ENCODE results near the gene SCIN. TPM values are rescaled to one million over a fixed set of nuclear protein-coding genes. Genes with fewer than 3 reads are reported as not detected.

The SCIN gene
- total RNA-seq, 3 donors from 2014 or later = 0.96 to 4.7 (median 1.3) TPM

DNA sequence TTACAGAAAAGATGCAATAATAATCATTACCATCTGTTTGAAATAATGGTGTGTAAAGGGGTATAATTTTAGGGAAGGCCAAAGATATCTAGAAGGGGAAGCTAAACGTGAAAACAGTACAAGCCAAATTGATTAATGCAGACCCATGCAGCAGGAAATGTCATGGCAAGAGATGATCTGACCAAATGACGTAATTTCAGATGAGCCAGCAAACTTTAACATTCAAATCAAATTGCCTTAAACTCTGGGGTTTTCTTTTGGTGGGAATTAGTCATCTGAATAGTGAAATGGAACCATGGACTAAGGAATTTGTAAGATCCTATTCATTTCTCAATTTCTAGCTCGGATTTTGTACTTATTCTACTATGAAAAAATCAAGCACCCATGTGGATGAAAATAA is 21.4 kb upstream of the SCIN start:
- intact Hi-C loops (cut with DNase I; ENCODE audit: low total_unique reads) = no loop called here
- Histone ChIP-seq H3K4me3 (no peak overlapping the region), H3K27me3 (no peaks in the 10 kb centered on the region), H3K36me3 (no peaks in the 10 kb centered on the region), H3K4me1 (no peaks in the 10 kb centered on the region), H3K27ac (no peak overlapping the region), H3K9me3 (no peaks in the 10 kb centered on the region)
- TF ChIP-seq POLR2A (IDR thresholded peaks at IDR 0.05) (no peak), POLR2AphosphoS5 (IDR thresholded peaks at IDR 0.05) (no peak)
- TF ChIP-seq, protein P1, sequence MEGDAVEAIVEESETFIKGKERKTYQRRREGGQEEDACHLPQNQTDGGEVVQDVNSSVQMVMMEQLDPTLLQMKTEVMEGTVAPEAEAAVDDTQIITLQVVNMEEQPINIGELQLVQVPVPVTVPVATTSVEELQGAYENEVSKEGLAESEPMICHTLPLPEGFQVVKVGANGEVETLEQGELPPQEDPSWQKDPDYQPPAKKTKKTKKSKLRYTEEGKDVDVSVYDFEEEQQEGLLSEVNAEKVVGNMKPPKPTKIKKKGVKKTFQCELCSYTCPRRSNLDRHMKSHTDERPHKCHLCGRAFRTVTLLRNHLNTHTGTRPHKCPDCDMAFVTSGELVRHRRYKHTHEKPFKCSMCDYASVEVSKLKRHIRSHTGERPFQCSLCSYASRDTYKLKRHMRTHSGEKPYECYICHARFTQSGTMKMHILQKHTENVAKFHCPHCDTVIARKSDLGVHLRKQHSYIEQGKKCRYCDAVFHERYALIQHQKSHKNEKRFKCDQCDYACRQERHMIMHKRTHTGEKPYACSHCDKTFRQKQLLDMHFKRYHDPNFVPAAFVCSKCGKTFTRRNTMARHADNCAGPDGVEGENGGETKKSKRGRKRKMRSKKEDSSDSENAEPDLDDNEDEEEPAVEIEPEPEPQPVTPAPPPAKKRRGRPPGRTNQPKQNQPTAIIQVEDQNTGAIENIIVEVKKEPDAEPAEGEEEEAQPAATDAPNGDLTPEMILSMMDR (IDR thresholded peaks at IDR 0.05) = no peak
- no peak for DNase-seq (ENCODE audit: low spot score in 2 of 2)

DNA sequence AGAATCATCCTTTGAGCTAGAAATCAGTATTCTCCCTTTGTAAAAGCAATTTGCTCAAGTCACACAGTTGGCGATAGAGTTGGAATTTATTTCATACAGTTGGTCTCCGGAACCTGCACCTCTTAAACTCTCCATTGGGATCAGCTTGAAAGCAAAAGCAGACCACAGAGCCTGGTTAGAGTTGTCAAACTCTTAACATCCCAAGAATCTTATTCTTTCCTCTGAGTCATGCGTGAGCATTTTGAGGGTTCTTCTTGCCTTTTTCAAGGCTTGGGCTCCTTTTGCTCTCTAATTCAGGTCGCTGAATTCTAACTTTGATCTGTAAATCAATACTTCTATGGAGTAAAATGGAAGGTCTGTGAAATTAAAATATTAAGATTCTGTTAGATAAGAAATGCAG is 19.6 kb upstream of the SCIN start:
- no peak overlapping the region for H3K27ac ChIP-seq
- no peaks in the 10 kb centered on the region for H3K27me3 ChIP-seq
- no peaks in the 10 kb centered on the region for H3K36me3 ChIP-seq
- no peak overlapping the region for H3K4me3 ChIP-seq
- intact Hi-C loops (cut with DNase I; ENCODE audit: low total_unique reads) = no loop called here
- no peaks in the 10 kb centered on the region for H3K4me1 ChIP-seq
- no peaks in the 10 kb centered on the region for H3K9me3 ChIP-seq
- TF ChIP-seq POLR2AphosphoS5 (IDR thresholded peaks at IDR 0.05) = no peak
- no peak for TF ChIP-seq POLR2A (IDR thresholded peaks at IDR 0.05)
- TF ChIP-seq, protein P1 (IDR thresholded peaks at IDR 0.05) = no peak
- no peak for DNase-seq (ENCODE audit: low spot score in 2 of 2)

DNA sequence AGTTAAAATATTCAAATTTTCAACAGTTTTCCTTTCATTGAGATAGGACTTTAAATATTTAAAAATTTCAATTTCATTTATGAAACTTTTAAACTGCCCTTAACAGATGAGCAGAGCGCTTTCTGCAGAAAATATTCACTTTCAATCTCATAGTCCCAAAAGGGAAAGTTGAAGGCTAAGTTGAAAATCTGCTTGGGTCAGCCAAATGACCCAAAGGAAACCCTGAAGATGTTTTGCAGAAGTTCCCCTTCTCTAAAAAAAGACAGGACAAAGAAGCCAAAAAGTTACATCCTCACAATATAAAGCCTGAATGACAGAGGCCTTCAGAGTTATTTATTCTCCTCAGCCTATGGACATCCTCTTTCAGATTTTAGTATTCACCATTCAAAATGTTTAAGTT is 17.6 kb upstream of the SCIN start:
- TF ChIP-seq, protein P1 (IDR thresholded peaks at IDR 0.05) = no peak
- no peak for TF ChIP-seq POLR2AphosphoS5 (IDR thresholded peaks at IDR 0.05)
- no peak for TF ChIP-seq POLR2A (IDR thresholded peaks at IDR 0.05)
- Histone ChIP-seq H3K4me3 (no peak overlapping the region), H3K9me3 (no peaks in the 10 kb centered on the region), H3K4me1 (no peaks in the 10 kb centered on the region), H3K27me3 (no peaks in the 10 kb centered on the region), H3K36me3 (no peaks in the 10 kb centered on the region), H3K27ac (no peak overlapping the region)
- DNase-seq (ENCODE audit: low spot score in 2 of 2) = no peak
- intact Hi-C loops (cut with DNase I; ENCODE audit: low total_unique reads) = no loop called here

DNA sequence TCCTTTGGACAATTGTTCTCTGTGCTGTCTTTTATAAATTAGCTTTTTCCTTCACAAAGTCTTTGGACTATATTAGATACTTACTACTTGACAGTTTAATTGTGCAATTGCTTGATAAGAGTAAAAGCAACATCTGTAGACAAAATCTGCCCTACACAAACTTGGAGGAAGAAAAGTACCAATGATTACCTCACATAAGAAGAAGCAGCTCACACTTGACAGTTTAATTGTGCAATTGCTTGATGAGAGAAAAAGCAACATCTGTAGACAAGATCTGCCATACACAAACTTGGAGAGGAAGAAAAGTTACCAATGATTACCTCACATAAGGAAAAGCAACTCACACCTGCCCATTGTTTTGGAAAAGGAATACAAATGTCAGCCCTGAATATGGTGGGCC is 17.1 kb upstream of the SCIN start:
- H3K4me1 ChIP-seq = no peaks in the 10 kb centered on the region
- H3K36me3 ChIP-seq = no peaks in the 10 kb centered on the region
- intact Hi-C loops (cut with DNase I; ENCODE audit: low total_unique reads) = no loop called here
- H3K4me3 ChIP-seq = no peak overlapping the region
- TF ChIP-seq, protein P1 (IDR thresholded peaks at IDR 0.05) = no peak
- TF ChIP-seq POLR2AphosphoS5 (IDR thresholded peaks at IDR 0.05) (no peak), POLR2A (IDR thresholded peaks at IDR 0.05) (no peak)
- no peaks in the 10 kb centered on the region for H3K9me3 ChIP-seq
- H3K27ac ChIP-seq = no peak overlapping the region
- DNase-seq (ENCODE audit: low spot score in 2 of 2) = no peak
- no peaks in the 10 kb centered on the region for H3K27me3 ChIP-seq

DNA sequence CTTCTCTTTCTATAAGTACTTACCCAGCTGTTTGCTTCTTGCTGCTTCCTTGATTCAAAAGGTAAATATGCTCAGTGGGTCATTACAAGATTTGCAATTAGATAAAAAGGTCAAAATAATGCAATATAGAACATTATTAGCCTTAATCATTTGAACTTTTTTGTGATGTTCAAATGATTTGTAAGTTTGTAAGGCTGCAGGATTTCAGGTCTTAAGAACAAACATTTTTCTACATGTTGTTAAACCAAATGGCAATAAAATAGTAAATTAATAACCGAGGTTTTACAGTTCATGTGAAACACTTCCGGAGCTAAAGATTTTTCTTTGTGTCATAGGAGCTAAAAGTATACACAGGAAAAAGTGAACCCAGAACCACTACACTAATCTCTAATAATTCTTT is 16.2 kb upstream of the SCIN start:
- Histone ChIP-seq H3K9me3 (no peaks in the 10 kb centered on the region), H3K4me1 (no peaks in the 10 kb centered on the region), H3K36me3 (no peaks in the 10 kb centered on the region), H3K27ac (no peak overlapping the region), H3K4me3 (no peak overlapping the region), H3K27me3 (no peaks in the 10 kb centered on the region)
- TF ChIP-seq POLR2AphosphoS5 (IDR thresholded peaks at IDR 0.05) (no peak), POLR2A (IDR thresholded peaks at IDR 0.05) (no peak)
- TF ChIP-seq, protein P1 (IDR thresholded peaks at IDR 0.05) = no peak
- DNase-seq (ENCODE audit: low spot score in 2 of 2) = no peak
- intact Hi-C loops (cut with DNase I; ENCODE audit: low total_unique reads) = no loop called here
